Thyroid gland (tissue), 4 donors: Measurements from ENCODE around the gene ZNF100. TPM values are rescaled to one million over a fixed set of nuclear protein-coding genes. Genes with fewer than 3 reads are reported as not detected.
"Not testable (repeated sequence)": the region's sequence is repeated elsewhere in the genome, so short reads cannot be mapped to it uniquely, and the experiment has no call there.

ENCODE experiments used
- DNase-seq, 2 donors: peaks; one replicate each; pipeline ENCODE4 v3.0.0-alpha.2; 2019
- H3K27ac ChIP-seq, 3 donors: fragments of 200-600 bp; sonication (generic); 1 replicate in 2 of 3; 2 replicates in 1 of 3; pipeline ENCODE4 v1.5.1; 2016 to 2019; ENCODE audit warnings: mild to moderate bottlenecking in 1 of 3, moderate library complexity in 1 of 3
- H3K27me3 ChIP-seq: fragments of 200-600 bp; sonication (generic); one replicate; pipeline ENCODE4 v1.5.1; 2019
- H3K36me3 ChIP-seq, 2 donors: fragments of 200-600 bp; sonication (generic); one replicate each; pipeline ENCODE4 v1.5.1; 2016 to 2019
- H3K4me1 ChIP-seq, 2 donors: fragments of 200-600 bp; sonication (generic); one replicate each; pipeline ENCODE4 v1.5.1; 2017 to 2019
- H3K4me3 ChIP-seq, 3 donors: fragments of 200-600 bp; sonication (generic); replicated peaks in 1 of 3; 1 replicate in 2 of 3; 2 replicates in 1 of 3; pipeline ENCODE4 v1.5.1; 2016; ENCODE audit warnings: mild to moderate bottlenecking in 1 of 3
- H3K9me3 ChIP-seq: fragments of 200-600 bp; sonication (generic); one replicate; pipeline ENCODE4 v1.5.1; 2017
- CTCF ChIP-seq, 6 experiments: fragments of 200-600 bp in 3 of 6; fragments of 450-650 bp in 3 of 6; sonication (generic) in 3 of 6; IDR thresholded peaks; one replicate each; pipeline ENCODE4 v1.5.1; 2016 to 2019; ENCODE audit warnings: antibody characterized with exemption in 6 of 6, mild to moderate bottlenecking in 2 of 6, inconsistent platforms in 1 of 6, moderate library complexity in 1 of 6
- POLR2A ChIP-seq, 2 donors: fragments of 450-650 bp; IDR thresholded peaks; one replicate each; pipeline ENCODE4 v1.6.1; 2017; ENCODE audit warnings: antibody characterized with exemption in 2 of 2, mild to moderate bottlenecking in 2 of 2, moderate library complexity in 1 of 2
- WGBS, 2 donors: methylation state at CpG; one replicate each; pipeline ENCODE4 v1.1.5; 2017; 5-methylcytosine and 5-hydroxymethylcytosine counted together
- intact Hi-C: fragments of 100-400 bp; cut with DNase I; formaldehyde crosslinking; loops from one replicate; pipeline ENCODE4 v1.15.1; 2023
- total RNA-seq, 4 donors: library from RNA; depleted of rRNA; stranded (reverse); fragments of >200 nt; gene quantifications; one replicate each; pipeline ENCODE4 v1.2.3, GENCODE V29; 2016

The ZNF100 gene
- total RNA-seq, 4 donors from 2014 or later = 5.3 to 9.4 (median 5.9) TPM

DNA sequence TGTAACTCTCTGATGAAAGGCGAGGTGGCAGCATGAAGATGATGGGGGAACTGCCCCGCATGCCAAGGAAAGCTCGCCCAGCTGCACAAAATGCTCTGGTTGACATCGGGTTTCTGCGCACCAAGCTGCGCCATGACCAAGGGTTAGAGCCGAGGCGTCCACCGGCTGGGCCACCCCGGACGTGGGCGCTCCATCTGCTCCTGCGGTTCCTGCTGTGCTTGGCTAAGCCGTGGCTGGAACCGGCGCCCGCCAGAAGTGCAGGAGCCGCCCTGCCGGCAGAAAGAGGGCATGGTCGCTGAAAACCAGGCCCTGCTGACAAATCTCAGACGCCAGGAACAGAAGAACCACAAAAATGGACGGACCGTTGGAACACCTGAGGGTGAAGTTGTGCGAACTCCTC is 57.9 kb downstream of the ZNF100 start:
- no peaks in the 10 kb centered on the region for H3K4me1 ChIP-seq
- no peaks in the 10 kb centered on the region for H3K36me3 ChIP-seq
- TF ChIP-seq POLR2A (IDR thresholded peaks at IDR 0.05) (no peak), CTCF (IDR thresholded peaks at IDR 0.05) (no peak)
- no peak overlapping the region for H3K27ac ChIP-seq
- intact Hi-C loops = no loop called here
- no peaks in the 10 kb centered on the region for H3K27me3 ChIP-seq
- no peak for DNase-seq
- H3K4me3 ChIP-seq = no peak overlapping the region
- H3K9me3 ChIP-seq = no peaks in the 10 kb centered on the region
- WGBS, 2 donors = 95% methylated on average over 22 to 24 of the region's 24 CpGs

GRCh38 chr19:21707878-21708277 is 59.5 kb downstream of the ZNF100 start:
- H3K4me1 ChIP-seq, H3K27me3 ChIP-seq, H3K4me3 ChIP-seq, H3K9me3 ChIP-seq, intact Hi-C loops, H3K27ac ChIP-seq, H3K36me3 ChIP-seq, DNase-seq: not testable (repeated sequence)
- WGBS, 2 donors = 96 to 98% methylated on average over 8 to 10 of the region's 31 CpGs

DNA sequence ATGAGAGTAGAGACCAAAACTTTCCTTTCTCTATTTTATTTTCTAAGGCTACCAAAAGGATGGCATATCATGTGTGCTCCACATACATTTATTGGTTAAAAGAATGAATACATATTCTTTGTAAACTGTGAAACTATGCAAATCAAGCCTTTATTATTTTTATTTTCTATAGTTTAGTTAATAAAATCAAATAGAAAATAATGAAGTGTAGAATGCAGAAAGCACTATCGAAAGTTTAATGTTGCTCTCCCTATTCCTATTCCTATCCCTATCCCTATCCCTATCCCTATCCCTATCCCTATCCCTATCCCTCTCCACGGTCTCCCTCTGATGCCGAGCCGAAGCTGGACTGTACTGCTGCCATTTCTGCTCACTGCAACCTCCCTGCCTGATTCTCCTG is 60.3 kb downstream of the ZNF100 start:
- Histone ChIP-seq H3K27me3 (no peaks in the 10 kb centered on the region), H3K9me3 (no peaks in the 10 kb centered on the region), H3K27ac (no peak overlapping the region), H3K4me3 (no peak overlapping the region), H3K36me3 (no peaks in the 10 kb centered on the region), H3K4me1 (no peaks in the 10 kb centered on the region)
- intact Hi-C loops = no loop called here
- WGBS, 2 donors = 92 to 94% methylated on average over 4 of the region's 4 CpGs
- TF ChIP-seq CTCF (IDR thresholded peaks at IDR 0.05) (no peak), POLR2A (IDR thresholded peaks at IDR 0.05) (no peak)
- no peak for DNase-seq

- Histone ChIP-seq H3K4me3 (no peak overlapping the region), H3K4me1 (no peaks in the 10 kb centered on the region), H3K36me3 (no peaks in the 10 kb centered on the region), H3K9me3 (no peaks in the 10 kb centered on the region), H3K27me3 (no peaks in the 10 kb centered on the region), H3K27ac (no peak overlapping the region)
- 53 to 62% methylated on average over 1 of the region's 1 CpG for WGBS, 2 donors
- DNase-seq = no peak
- TF ChIP-seq CTCF (IDR thresholded peaks at IDR 0.05) (no peak), POLR2A (IDR thresholded peaks at IDR 0.05) (no peak)
- intact Hi-C loops = no loop called here
Observed at GRCh38 chr19:21705393-21705792, 62.0 kb downstream of the ZNF100 start.

GRCh38 chr19:21704320-21704719 is 63.1 kb downstream of the ZNF100 start:
- no peaks in the 10 kb centered on the region for H3K4me1 ChIP-seq
- H3K27ac ChIP-seq = no peak overlapping the region
- no peak for TF ChIP-seq POLR2A (IDR thresholded peaks at IDR 0.05)
- TF ChIP-seq CTCF (IDR thresholded peaks at IDR 0.05) = no peak
- no peak for DNase-seq
- 56 to 58% methylated on average over 3 of the region's 3 CpGs for WGBS, 2 donors
- H3K27me3 ChIP-seq = no peaks in the 10 kb centered on the region
- H3K36me3 ChIP-seq = no peaks in the 10 kb centered on the region
- no peak overlapping the region for H3K4me3 ChIP-seq
- intact Hi-C loops = no loop called here
- no peaks in the 10 kb centered on the region for H3K9me3 ChIP-seq

- no peak for DNase-seq
- H3K27ac ChIP-seq = no peak overlapping the region
Observed at GRCh38 chr19:21699197-21699596, 68.2 kb downstream of the ZNF100 start.

More at GRCh38 chr19:21699197-21699596, 68.2 kb downstream of the ZNF100 start:
- H3K9me3 ChIP-seq = no peaks in the 10 kb centered on the region
- no peaks in the 10 kb centered on the region for H3K27me3 ChIP-seq
- no peak for TF ChIP-seq CTCF (IDR thresholded peaks at IDR 0.05)
- intact Hi-C loops = no loop called here
- WGBS, 2 donors = 70 to 81% methylated on average over 3 of the region's 3 CpGs
- H3K4me1 ChIP-seq = peaks cover 0 to 7% of the 10 kb centered on the region in 2 donors
- no peaks in the 10 kb centered on the region for H3K36me3 ChIP-seq
- H3K4me3 ChIP-seq = no peak overlapping the region
